ENCODE data around the gene ARHGEF28.

ARHGEF28 gene

DNA sequence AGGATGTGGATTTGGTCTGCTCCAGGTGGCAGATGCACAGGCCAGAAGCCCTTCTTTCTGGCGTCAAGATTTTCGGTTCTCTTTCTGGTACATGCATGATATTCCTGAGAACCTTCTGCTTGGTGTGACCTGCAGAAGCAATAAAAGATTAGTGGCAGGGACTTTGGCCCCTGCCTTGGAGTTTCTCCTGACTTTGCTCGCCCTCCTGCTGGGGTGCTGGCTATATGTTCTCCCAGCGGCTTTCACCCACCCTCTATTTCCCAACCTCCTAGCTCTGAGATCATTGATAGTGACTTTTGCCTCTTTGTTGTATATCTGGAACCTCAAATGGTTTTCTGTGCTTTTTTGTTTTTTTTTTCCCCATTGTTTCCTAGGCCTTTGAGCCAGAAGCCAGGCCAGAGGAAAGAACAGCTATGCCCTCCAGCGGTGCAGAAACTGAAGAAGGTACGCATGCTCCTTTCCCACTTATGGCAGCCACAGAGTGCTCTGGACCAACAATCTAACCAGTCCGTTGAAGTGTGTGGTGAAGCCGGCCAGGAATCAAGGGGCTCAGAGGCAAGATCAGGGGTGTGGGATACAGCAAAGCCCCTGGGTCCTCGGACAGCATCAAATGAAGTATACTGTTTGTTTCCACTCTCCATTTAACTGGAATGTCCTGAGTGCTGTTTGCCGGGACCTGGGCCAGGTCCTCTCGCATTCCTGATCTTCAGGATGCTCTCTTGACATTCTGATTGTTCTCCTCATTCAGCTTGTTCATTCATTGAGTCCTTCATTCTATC is 154.5 kb downstream of the ARHGEF28 start:
- DNase-seq (ENCODE audit: low read depth in 3 of 3): no peak

DNA sequence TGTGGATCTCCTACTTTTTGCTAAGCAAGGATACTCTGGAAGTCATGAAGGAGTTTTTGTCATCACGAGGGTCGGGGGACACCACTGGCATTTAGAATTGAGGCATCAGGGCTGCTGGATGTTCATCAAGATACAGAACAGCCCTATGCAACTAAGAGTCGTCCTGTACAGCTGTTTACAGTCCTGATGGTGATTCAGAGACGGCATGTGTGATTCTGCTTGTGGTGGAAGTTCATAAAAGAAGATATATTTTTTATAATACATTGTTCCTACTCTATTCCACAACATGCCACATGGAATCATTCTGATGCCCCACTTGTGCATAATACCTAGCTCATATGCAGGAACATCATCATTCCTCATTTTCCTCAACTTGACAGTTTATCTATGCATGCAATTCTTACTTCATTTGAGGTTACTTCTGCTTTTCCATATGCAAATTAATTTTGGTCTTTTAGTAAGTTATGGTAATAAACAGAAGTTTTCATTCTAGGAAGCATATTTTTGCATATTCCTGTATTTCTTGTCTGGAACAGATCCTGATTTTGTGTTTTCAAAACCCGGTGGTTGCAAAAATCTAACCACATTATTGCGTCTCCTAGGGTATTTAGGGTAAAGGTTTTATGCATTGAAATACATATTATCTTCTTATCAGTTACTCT is 155.2 kb downstream of the ARHGEF28 start:
- DNase-seq (ENCODE audit: low read depth in 3 of 3): no peak

GRCh38 chr5:73783828-73784227 is 157.8 kb downstream of the ARHGEF28 start:
- DNase-seq (ENCODE audit: low read depth in 3 of 3): no peak

DNA sequence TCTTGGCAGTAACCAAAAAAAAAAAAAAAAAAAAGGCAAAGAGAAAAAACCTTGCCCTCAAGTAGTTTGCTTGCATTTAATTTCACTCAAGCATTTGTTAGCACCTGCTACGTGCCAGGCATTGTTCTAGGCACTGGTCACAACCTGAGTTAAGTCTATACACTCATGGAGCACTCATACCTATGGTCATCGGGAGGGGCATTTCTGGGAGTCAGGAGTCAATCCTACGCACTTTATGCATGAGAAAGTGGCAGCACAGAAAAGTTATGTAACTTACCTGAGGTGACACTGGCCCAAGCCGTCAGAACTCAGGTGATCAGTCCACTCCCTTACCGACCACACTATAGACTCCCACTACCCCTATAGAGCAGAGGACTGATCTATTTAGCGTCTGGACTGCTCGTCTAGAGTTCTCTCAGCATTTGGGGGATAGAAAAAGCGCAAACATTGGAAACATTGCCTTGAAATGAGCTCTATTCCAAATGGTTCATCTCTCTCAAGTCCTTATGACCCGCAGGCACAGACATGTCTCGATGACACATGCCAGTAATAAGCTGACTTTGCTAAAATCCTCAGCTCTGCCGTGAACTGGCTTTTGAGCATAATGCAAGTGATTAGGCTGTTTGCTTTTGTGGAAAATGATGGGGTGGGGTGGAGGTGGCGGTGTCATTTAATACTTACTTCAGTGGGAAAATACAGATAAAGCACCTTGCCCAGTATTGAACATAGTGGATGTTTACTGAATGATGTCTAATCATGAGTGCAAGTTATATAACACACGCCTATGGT is 160.2 kb downstream of the ARHGEF28 start:
- no peak for DNase-seq (ENCODE audit: low read depth in 3 of 3)

GRCh38 chr5:73789851-73790281 is 163.9 kb downstream of the ARHGEF28 start:
- no peak for DNase-seq (ENCODE audit: low read depth in 3 of 3)

GRCh38 chr5:73791389-73791788 is 165.4 kb downstream of the ARHGEF28 start:
- DNase-seq (ENCODE audit: low read depth in 3 of 3): no peak

GRCh38 chr5:73792687-73793320 is 166.8 kb downstream of the ARHGEF28 start:
- DNase-seq (ENCODE audit: low read depth in 3 of 3): peak; percentile 7 to 34 (median 17)

- DNase-seq (ENCODE audit: low read depth in 3 of 3): no peak
These were observed 167.9 kb downstream of the ARHGEF28 start for GRCh38 chr5:73793911-73794310.

- DNase-seq (ENCODE audit: low read depth in 3 of 3): no peak
These were observed 170.5 kb downstream of the ARHGEF28 start for GRCh38 chr5:73796164-73797131.

GRCh38 chr5:73797132-73797510 is 171.1 kb downstream of the ARHGEF28 start:
- no peak for DNase-seq (ENCODE audit: low read depth in 3 of 3)

DNA sequence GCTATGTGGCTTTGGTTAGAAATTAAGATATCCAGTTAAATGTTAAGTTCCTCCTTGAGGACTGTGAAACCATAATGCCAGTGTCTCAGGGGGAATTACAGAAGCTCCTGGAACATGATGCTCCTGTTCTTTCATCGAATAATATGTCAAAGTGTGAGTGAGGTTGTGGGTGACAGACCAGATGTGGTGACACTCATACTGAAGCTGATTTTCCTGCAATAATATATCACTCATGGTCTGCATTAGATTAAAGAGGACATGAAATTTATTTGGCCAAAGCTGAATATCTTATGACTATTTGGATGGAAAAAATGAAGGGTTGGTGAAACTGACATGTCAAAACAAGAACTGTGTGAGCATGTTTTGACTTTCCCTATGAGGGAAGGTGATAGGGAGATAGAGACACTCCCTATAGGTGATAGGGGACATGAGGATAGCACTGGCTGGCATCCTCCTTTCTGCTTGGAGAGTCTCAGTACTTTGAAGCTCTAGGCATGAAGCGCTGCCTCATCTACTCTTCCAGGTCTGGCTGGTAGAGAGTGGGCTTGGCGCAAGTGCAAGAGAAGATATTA is 173.5 kb downstream of the ARHGEF28 start:
- DNase-seq (ENCODE audit: low read depth in 3 of 3): no peak

DNA sequence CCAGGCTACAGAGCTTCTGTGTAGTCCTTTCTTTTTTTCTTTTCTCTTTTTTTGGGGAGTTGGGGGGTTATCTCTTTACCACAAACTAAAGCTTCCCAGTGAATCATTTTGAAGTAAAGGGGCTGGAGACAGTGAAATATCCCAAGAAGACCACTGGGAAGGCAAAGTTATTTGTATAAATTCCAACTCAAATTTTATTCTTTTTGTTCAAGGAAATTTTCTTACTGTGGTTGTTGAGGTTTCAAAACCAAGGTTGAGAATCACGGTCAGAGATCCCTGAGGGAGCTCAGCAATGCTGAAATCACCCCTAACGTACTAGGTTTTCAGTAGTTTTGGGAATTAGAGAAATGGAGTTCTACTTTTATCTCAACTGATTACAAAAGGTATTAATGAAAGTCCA is 175.7 kb downstream of the ARHGEF28 start:
- no peak for DNase-seq (ENCODE audit: low read depth in 3 of 3)

DNA sequence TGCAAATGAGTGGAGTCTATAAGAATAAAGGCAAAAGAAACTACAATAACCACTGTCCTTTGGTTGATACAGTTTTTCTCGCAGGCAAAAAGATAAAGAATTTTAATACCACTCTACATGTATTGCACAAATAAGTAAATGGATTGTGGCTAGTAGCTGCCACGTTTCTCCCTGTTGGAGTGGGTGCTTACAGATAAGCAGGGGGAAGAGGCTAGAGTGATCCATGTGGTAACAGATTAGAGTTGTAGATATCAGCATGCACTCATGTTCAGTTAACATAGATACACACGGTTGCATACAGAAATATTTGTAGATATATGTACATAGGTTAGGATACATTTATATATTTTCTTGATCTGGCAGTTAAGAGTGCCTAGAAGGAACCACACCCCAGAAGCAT is 179.5 kb downstream of the ARHGEF28 start:
- no peak for DNase-seq (ENCODE audit: low read depth in 3 of 3)

GRCh38 chr5:73808911-73809310 is 182.9 kb downstream of the ARHGEF28 start:
- no peak for DNase-seq (ENCODE audit: low read depth in 3 of 3)

DNA sequence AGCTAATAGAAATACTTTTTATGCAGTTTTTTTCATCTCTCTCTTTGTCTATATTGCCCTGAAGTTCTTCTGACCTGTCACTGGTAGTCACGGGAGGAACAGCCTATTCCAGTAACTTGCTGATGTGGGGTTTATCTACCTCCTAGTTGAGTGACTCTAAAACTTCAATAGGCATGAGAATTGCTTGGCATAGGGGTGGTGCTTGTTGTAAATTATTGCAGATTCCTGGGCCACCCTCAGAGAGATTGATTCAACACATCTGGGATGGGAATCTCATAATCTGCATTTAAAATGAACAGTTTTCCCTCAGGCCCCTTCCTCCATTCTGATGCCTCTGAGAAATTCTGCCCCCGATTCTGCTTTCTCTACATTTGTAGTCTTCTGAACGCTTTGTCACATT is 184.4 kb downstream of the ARHGEF28 start:
- no peak for DNase-seq (ENCODE audit: low read depth in 3 of 3)

- DNase-seq (ENCODE audit: low read depth in 3 of 3): no peak
These were observed 186.5 kb downstream of the ARHGEF28 start for GRCh38 chr5:73812457-73812856.

DNA sequence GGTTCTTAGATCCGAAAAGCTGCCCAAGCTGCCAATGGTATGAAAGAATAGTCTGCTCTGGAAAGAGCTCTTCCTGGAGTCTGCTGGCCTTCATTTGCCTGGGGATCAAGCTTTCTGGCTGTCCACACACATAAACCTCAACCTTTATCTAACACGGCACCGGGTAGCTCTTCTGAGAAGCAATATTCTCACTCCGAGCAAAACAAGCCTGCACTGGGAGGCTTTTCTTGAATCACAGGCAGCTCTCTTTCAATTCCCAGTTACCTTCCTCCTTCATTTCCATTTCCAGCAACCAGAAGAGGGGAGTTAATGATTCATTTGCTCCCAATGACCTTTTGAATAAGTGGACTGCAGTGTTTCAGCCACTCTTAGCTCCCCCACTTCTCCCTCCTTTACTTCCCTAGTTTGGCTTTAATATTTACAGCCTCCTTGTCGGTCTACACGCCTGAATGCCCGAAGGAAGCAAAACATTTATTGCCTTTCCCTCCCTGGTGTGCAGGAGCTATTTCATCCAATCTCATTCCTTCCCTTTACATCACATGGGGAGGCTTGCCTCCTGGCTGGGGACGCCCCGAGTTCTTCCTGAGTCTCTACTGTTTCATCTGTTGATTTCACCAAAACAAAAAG is 187.1 kb downstream of the ARHGEF28 start:
- no peak for DNase-seq (ENCODE audit: low read depth in 3 of 3)

DNA sequence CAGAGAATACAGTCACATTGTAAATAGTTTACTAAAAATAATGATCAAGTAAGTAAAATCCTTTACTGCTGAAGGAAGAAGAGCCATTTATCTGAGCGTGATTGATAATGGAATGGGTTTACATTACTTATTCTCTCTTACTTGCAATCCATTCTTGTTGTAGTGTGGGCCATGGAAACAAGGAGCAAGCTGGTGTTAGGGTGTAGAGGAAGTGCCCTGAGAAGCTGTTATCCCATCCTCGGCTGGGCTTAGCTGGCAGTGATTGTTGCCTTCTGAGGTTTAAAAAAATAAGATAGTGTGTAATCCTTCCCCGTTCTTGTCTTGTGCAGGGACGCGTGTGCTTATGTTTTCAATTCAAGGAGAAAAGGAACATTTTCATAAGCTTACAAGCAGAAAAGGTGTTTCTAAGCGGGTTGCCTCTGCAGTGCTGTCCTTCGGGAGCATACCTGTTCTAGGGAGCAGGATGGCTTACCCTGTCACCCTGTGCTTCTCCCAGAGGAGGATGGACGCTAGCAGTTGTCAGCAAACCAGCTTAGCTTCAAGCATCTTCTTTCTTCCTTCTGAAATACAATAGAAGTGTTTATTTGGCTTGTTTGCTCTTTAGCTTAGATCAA is 188.3 kb downstream of the ARHGEF28 start:
- DNase-seq (ENCODE audit: low read depth in 3 of 3): no peak

DNA sequence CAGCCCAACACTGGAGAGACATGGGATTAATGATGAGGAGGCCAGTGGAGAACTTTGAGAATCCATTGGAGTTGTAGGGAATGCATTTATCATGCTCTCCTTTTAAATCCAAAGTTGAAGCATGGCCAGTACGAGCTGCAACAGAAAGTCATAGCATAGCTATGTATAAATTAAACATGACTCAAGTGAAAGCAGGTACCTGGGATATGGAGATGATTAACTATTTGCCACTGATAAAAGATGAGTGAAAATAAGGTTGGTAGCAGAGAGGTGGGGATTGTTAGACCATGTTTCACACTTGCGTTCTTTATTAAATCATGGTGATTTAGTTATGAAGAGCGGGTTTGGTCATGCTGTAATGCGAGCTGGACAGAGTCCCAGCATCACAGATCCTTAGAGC is 189.6 kb downstream of the ARHGEF28 start:
- no peak for DNase-seq (ENCODE audit: low read depth in 3 of 3)

All from stimulated activated CD4-positive, alpha-beta T cell treated with anti-CD3 and anti-CD28 coated beads, TNF-alpha, amount 100 ng/mL, for 4 hours (primary cell).